GM19193 (cell line): ENCODE measurements around the gene LOXL4.

Source experiments
- POLR2A ChIP-seq: IDR thresholded peaks from 4 replicates; pipeline ENCODE4 v1.6.1; 2011; ENCODE audit not compliant: insufficient read depth, insufficient read length; ENCODE audit errors: extremely low read depth

LOXL4 gene

DNA sequence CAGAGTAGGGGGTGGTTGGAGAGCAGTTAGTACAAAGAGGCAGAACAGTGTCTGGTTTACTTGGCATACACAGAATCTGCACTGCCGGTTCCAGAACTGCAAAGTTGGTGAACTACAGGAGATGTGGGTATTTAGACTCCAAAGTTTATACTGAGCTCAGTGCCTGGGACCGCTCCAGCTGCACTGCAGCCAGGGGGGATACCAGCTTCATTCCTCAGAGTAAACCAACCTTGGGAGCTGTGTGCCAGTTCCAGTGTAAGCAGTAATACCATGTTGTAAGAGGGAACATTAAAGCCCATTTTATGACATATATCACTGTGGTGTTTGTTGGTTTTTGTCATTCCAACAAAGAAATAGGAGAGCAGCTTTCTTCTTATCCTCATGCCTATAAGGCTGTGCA, 23.4 kb downstream of the LOXL4 start:
- TF ChIP-seq POLR2A = no peak

DNA sequence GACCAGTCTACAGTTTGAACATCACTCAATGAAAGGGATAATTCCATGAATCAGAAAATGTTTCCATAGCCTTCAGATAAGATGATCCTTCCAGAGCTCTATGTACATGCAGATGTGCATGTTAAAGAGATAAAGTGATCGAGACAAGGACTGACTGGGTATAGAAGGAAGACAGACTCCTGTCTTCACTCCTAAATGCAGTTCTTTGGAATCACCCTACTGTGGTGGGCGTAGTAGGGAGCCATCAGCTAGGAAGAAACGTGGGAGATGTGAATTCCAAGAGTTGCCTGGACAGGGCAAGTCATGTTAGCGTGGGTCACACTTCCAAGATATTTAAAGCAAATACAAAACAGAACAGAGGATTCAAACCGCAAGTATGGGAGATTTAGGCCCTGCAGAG, 23.9 kb downstream of the LOXL4 start:
- TF ChIP-seq POLR2A = no peak

DNA sequence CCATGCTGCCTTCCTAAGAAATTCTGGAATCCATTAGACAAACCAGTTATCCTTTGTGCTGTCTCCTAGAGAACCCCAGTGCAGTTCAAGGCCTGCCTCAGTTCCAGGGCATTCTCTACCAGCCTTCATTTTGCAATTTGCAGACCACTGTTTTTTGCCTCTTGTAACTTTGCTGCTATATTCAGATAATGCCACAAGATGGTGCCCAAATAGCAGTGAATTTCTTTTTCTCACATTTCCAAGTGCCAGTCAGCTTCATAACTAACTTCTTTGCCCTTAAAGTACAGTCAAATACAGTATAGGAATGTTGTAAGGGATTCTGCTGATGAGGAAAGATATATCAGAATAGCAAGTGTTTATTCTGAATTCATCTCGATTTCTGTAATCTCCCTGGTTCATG, 25.2 kb downstream of the LOXL4 start:
- no peak for TF ChIP-seq POLR2A

DNA sequence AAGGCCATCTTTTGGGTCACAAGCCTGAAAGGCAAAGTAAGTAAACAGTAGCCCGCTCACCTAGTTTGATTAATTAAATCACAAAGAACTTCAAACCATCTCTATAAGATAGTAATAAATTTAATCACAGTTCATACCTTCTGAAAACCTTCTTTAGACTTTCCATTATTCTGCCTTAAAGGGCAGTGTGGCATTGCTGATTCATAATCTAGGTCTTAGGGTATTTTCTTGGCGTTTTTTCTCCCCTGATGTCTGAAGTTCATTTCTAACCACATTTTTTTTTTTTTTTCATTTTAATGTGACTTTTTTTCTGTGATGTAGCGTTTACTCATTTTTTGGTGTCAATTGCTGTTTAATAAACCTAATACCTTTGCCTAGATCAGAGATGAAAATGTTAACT, 27.5 kb downstream of the LOXL4 start:
- no peak for TF ChIP-seq POLR2A

DNA sequence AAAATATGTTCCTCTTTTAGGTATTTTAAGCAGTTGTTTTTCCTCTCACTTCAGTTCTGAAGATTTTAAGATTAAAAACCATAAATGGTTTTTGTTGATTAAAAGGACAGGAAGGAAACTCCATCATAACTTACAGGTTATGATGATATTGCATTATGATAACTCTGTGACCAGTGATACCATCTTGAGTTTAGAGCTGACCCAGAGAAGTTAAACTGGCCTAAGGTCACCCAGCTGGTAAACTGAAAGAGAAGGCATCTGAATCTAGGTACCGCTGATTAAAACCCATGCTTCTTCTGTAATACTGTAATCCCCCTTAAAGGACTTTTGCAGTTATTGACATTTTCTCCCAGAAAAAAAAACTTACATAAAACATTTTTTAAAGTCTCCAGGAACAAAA, 29.6 kb downstream of the LOXL4 start:
- TF ChIP-seq POLR2A = no peak

DNA sequence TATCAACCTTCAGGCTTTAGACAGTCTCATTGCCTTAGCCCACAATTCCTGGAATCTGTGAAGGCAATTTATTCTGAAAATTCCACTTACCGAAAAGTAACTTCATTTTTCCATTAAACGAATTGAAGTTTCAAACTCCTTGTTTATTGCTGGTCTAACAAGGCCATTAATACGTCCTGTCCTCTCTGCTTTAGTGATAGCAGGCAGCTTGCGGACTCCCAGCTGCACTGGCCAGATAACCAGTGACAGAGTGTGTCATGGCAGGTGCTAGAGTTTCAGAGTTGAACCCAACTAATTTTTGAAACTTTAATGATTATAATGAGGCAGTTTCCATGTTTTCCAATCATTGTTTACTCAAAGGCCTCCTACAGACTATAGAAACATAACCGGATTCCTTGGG, 31.1 kb downstream of the LOXL4 start:
- no peak for TF ChIP-seq POLR2A

DNA sequence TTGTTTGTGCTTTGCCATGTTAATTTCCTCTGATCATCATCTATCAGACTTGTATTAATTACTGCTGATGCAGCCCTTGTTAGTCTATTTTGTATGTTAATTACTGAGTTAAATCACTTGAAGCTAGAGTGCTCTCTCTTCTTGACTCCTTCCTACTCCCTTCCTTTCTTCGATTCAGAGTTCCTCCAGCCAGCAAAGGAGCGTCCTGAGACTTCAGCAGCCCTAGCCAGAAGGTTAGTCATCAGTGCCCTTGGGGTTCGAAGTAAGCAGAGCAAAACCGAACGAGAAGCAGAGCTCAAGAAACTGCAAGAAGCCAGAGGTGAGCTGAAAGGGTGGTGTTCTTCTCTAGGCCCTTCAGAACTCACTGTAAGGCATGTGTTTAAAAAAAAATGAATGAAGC, 32.1 kb downstream of the LOXL4 start:
- no peak for TF ChIP-seq POLR2A

DNA sequence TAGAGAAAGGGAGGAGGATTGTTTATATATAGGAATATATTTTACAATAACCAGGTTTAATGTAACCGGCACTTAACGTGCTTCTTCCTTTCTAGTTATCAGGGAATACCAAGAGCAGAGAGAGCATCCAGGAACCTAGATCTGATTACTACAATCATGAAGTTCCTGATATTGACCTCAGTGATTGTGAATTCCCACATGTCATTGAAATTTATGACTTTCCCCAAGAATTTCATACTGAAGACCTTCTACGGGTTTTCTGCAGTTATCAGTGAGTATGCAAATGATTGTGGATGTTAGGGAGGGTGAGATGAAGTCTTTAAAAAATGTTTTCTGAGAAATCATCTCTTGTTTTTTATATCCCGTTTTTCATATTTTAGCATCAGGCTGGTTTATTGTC, 36.6 kb downstream of the LOXL4 start:
- TF ChIP-seq POLR2A = no peak

DNA sequence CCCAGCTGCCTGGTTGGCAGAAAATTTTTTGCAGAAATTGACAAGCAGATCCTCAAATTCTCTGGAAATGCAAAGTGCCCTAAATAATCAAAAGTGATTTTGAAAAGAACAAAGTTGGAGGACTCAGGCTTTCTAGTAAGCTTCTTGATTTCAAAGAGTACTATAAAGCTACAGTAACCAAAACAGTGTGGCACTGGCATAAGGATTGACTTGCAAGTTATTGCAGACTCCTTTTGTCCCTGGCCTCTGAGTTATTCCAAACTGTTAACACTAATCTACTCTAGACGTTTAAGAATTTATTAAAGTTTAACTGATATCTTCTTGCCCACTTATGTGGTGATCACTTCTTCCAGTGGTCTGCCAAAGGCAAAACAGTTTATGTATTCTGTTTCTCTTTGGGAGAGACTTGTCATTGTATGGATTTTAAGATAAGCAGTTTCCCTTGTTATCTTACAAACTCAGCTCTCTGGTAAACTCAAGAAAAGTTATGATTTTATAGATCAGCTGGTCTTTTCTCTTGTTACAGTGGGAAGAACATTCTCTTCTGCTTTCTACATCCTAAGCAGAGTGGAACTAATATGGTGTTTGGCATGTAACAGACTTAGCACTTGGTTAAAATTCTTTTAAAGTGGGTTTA, 41.4 kb downstream of the LOXL4 start:
- TF ChIP-seq POLR2A = no peak

DNA sequence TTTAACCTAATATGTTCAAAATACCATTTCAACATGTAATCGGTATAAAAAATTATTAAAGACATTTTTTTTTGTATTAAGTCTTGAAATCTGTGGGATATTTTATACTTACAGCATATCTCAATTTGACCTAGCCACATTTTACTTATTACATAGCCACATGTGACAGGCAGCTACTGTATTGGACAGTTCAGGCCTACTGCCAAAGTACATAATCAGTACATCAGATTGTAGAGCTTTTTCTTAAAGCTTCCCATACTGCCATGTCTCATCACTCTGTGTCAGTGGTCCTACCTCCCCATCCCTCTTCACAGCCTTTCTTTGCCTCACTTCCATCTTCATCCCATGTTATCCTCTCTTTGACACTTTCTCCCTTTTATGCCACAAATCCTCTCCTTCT, 43.0 kb downstream of the LOXL4 start:
- no peak for TF ChIP-seq POLR2A

DNA sequence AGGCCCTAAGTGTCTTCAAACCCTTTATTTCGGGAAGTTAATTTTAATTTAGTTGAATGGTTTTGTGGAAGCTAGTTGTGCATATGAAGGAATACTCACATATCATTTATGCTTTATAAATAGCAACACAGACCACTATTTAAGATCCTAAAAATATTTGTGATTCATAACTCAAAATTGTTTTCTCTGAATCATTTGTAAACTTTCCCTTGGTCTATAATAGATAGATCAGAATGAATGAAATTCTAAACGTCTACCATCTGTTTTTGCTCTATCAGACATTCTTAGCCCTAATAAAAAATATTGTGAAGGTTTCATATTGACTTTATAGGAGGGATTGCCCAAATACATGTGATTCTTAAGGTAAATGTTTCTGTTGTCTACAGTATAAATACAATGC, 43.5 kb downstream of the LOXL4 start:
- no peak for TF ChIP-seq POLR2A

DNA sequence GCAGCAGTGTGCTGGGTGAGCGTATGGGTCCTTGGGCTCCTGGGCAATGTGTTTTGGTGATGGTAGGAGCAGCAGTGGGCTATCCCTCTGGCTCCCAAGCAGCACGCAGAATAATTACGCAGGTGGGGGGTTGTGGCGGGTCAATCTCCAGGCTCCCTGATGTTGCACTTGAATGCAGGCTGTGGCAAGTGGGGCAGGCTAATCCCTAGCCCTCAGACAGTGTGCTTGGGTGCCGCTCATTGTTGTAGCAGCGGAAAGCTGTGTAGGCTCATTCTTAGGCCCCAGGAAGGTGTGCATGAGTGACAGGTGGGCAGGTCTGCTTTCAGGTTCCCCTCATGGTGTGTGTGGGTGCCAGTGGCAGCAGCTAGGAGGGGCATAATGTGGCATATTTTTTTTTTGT, 44.1 kb downstream of the LOXL4 start:
- no peak for TF ChIP-seq POLR2A

DNA sequence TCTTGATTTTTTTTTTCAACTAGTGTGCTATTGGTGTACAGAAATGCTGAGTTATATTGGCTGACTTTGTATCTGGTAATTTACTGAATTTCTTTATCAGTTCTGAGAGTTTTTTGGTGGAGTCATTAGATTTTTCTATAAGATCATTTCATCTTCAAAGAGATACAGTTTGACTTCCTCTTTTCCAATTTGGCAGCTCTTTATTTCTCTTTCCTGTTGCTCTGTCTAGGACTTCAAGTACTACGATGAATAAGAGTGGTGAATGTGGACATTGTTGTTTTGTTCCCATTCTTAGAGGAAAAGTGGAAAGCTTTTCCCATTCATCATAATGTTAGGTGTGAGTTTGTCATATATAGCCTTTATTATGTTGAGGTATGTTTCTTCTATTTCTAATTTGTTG, 50.2 kb downstream of the LOXL4 start:
- no peak for TF ChIP-seq POLR2A

DNA sequence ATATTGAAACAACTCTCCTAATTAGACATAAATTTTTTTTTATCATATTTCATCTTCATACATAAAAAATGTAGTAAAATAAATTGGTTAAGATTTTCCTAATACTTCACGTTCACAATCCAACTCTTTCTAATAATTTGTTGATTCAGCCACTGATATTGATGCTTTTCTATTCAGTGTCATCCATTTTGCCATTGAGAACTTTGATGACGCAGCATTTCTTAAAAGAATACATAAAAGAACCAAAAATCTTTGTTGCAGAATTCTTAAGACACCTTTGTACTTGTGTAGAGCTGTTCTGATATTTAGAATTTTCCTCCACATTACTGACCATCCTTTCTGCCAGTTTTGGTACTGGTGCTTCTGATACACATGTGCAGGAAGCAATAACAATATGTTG, 52.6 kb downstream of the LOXL4 start:
- no peak for TF ChIP-seq POLR2A

DNA sequence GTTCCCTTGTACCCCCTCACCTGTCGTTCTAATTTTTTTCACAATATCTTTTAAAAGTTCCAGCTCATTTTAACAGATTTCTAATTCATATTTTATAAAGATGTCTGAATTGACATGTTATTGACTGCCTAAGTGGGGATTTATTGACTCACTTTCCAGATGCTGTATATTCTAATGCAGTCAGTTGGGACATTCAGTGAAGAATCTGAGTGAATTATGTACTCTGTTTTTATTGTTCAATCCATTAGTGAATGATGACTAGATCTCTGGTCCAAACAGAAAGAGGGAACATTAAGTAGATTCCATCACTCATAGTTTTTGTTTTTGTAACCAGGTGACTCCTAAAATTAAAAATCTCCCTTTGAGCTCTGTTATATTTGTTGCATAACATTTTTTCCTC, 54.3 kb downstream of the LOXL4 start:
- no peak for TF ChIP-seq POLR2A

DNA sequence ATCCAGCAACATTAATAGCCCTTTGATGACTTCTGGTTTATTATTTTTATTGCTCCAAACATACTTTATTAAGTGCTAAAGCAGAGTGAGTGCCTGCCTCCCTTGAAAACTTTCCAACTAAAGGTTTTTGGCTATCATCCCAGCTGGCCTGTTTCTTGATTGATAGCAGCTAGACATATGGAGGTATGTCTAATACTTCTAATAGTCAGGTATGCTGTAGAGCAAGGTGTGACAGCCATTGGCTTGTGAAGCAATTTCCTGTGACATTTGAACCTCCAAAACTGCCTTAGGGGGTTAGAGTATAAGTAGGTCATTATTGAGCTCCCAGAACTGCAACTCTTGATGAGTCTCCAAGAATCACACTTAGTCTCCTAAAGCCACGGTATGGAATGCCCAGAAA, 55.8 kb downstream of the LOXL4 start:
- no peak for TF ChIP-seq POLR2A

DNA sequence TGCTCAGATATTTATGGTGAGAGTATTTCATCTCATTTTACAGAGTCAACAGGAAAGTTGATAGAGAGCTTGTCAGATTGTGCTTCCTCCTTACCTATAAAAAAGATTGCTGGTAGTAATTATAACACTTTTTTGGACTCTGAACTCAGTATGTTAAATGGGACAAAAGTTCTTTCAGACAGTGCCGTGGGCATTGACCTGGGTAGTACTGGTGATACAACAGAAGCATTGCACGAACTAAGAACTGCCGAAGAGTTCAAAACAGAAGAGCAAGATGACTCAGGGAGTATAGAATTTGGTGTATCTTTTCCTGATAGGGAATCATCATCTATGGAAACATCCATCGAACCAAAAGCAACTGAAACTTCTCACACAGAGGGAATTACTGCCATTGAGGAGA, 58.6 kb downstream of the LOXL4 start:
- no peak for TF ChIP-seq POLR2A
